OCI-LY1 (cell line): ENCODE results near the gene TMPRSS7.

Source experiments
- H2AFZ ChIP-seq: fragments of 200-600 bp; sonication (generic), shearing (Covaris generic); 2 replicates; pipeline ENCODE4 v1.6.0; 2014; ENCODE audit warnings: antibody characterized with exemption, mild to moderate bottlenecking, low read length
- H3F3A ChIP-seq: fragments of 200-600 bp; sonication (generic), shearing (Covaris generic); 2 replicates; pipeline ENCODE4 v1.6.0; 2014; ENCODE audit warnings: mild to moderate bottlenecking, antibody characterized with exemption, low read length, moderate library complexity; ENCODE audit not compliant: insufficient read depth
- H3K27ac ChIP-seq: fragments of 200-600 bp; sonication (generic); 2 replicates; pipeline ENCODE4 v1.5.1; 2014; ENCODE audit warnings: low read length, mixed run types, mild to moderate bottlenecking, low read depth; ENCODE audit not compliant: poor library complexity, severe bottlenecking
- H3K27me3 ChIP-seq: fragments of 200-600 bp; sonication (generic); 2 replicates; pipeline ENCODE4 v1.6.0; 2014; ENCODE audit warnings: antibody characterized with exemption, mild to moderate bottlenecking, low read length, moderate library complexity; ENCODE audit not compliant: insufficient read depth
- H3K36me3 ChIP-seq: fragments of 200-600 bp; sonication (generic); 2 replicates; pipeline ENCODE4 v1.6.1; 2014; ENCODE audit warnings: mild to moderate bottlenecking, antibody characterized with exemption, low read length, moderate library complexity, mixed read lengths; ENCODE audit not compliant: insufficient read depth
- H3K4me1 ChIP-seq: fragments of 200-600 bp; sonication (generic); 2 replicates; pipeline ENCODE4 v1.5.1; 2014; ENCODE audit warnings: mild to moderate bottlenecking, low read length, moderate library complexity; ENCODE audit not compliant: insufficient read depth, severe bottlenecking
- H3K4me2 ChIP-seq: fragments of 200-600 bp; sonication (generic), shearing (Covaris generic); 2 replicates; pipeline ENCODE4 v1.6.1; 2014; ENCODE audit warnings: low read length
- H3K4me3 ChIP-seq: fragments of 200-600 bp; sonication (generic); 2 replicates; pipeline ENCODE4 v1.5.1; 2014; ENCODE audit warnings: low read length, low read depth, mild to moderate bottlenecking, mixed read lengths; ENCODE audit not compliant: poor library complexity, severe bottlenecking
- H3K79me2 ChIP-seq: fragments of 200-600 bp; shearing (Covaris generic); 2 replicates; pipeline ENCODE4 v1.6.1; 2016; ENCODE audit warnings: mixed run types, low read length, mixed read lengths; ENCODE audit not compliant: insufficient read depth
- H3K9ac ChIP-seq: fragments of 200-600 bp; sonication (generic), shearing (Covaris generic); 2 replicates; pipeline ENCODE4 v1.6.1; 2014; ENCODE audit warnings: mild to moderate bottlenecking, low read length, mixed read lengths
- H3K9me2 ChIP-seq: fragments of 200-600 bp; sonication (generic), shearing (Covaris generic); 2 replicates; pipeline ENCODE4 v1.6.1; 2014; ENCODE audit warnings: low read depth, mild to moderate bottlenecking, low read length, mixed read lengths
- H3K9me3 ChIP-seq: fragments of 200-600 bp; shearing (Covaris generic); 2 replicates; pipeline ENCODE4 v1.6.1; 2014; ENCODE audit warnings: low read length, mixed read lengths
- H4K20me1 ChIP-seq: fragments of 200-600 bp; sonication (generic), shearing (Covaris generic); 2 replicates; pipeline ENCODE4 v1.6.0; 2016; ENCODE audit warnings: mild to moderate bottlenecking, low read length; ENCODE audit not compliant: insufficient read depth
- CTCF ChIP-seq: fragments of 200-600 bp; sonication (generic), shearing (Covaris generic); IDR thresholded peaks from 2 replicates; pipeline ENCODE4 v1.5.1; 2017; ENCODE audit warnings: mild to moderate bottlenecking, antibody characterized with exemption, low read length, moderate library complexity, mixed read lengths
- EZH2 ChIP-seq: fragments of 200-600 bp; sonication (generic), shearing (Covaris generic); IDR thresholded peaks from 2 replicates; pipeline ENCODE4 v1.8.0; 2017; ENCODE audit warnings: borderline replicate concordance, mixed run types, mild to moderate bottlenecking, antibody characterized with exemption, low read length, moderate library complexity, mixed read lengths

The TMPRSS7 gene

DNA sequence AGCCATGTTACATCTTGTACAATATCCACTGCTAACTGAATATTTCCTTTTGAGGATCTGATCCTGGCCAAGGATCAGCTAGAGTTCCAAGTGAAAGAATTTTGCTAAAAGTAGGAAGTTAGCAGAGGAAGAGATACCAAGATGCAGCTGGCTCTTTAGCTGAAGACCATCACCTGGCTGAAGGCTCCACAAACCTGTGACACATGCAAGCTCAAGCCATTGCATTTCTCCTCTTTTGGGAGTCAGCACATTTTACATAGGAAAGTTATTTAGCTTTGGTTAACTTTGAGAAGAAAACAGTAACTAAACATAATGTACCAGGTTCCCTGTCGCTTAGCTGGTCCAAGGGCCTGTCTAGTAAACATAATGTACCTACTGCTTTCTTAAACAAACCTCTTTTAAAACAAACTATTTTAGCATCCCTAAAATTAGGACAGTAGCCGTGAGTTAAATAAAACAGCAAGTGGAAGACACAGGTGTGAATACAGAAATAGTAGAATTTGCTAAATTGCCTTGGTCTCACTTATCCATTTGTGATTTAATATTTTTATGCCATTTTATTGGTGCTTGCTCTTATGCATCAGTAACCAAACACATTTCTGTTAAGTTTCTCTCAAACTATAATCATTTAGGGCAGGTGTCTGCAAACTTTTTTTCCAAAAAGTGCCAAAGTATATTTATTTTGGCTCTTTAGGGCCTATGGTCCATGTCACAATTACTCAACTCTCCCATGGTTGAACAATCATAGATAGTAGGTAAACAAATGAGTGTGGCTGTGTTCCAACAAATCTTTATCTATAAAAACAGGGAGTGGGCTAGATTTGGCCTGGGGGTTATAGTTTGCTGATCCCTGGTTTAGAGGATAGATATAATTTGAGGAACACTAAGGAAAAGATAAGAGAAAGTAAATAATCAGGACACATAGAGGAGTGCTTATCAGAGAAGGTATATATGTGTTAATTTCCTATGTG, 87.3 kb downstream of the TMPRSS7 start:
- Histone ChIP-seq H3K4me2 (peak overlapping the region; percentile 50), H3K9me3 (no peaks in the 10 kb centered on the region), H3K4me3 (no peak overlapping the region), H3K9me2 (no peaks in the 10 kb centered on the region), H3K27me3 (no peaks in the 10 kb centered on the region), H3K79me2 (peaks cover 4% of the 10 kb centered on the region; the same call in 1 of the 2 replicates), H2AFZ (no peak overlapping the region), H3K36me3 (peaks cover 59% of the 10 kb centered on the region), H3K27ac (peak overlapping the region; percentile 99), H3F3A (peaks cover 9% of the 10 kb centered on the region; the same call in 1 of the 2 replicates), H3K4me1 (peaks cover 98% of the 10 kb centered on the region), H4K20me1 (no peaks in the 10 kb centered on the region), H3K9ac (peak overlapping the region; percentile 38; the same call in 1 of the 2 replicates)
- no peak for TF ChIP-seq CTCF
- no peak for TF ChIP-seq EZH2

- Histone ChIP-seq H3K27ac (peak overlapping the region; percentile 99), H2AFZ (no peak overlapping the region), H3K4me1 (peaks cover 98% of the 10 kb centered on the region), H3K9me2 (no peaks in the 10 kb centered on the region), H3K27me3 (no peaks in the 10 kb centered on the region), H4K20me1 (no peaks in the 10 kb centered on the region), H3K9me3 (no peaks in the 10 kb centered on the region), H3K9ac (no peak overlapping the region), H3K36me3 (peaks cover 69% of the 10 kb centered on the region), H3F3A (peaks cover 9% of the 10 kb centered on the region; the same call in 1 of the 2 replicates), H3K4me3 (no peak overlapping the region), H3K79me2 (peaks cover 14% of the 10 kb centered on the region; the same call in 1 of the 2 replicates), H3K4me2 (peak overlapping the region; percentile 4; the same call in 1 of the 2 replicates)
- TF ChIP-seq EZH2 (no peak), CTCF (no peak)
Measured at GRCh38 chr3:112122870-112123269, 88.3 kb downstream of the TMPRSS7 start.

GRCh38 chr3:112123548-112123947, 89.0 kb downstream of the TMPRSS7 start:
- no peaks in the 10 kb centered on the region for H4K20me1 ChIP-seq
- no peak overlapping the region; the same call in 1 of the 2 replicates for H3K4me2 ChIP-seq
- H3K36me3 ChIP-seq: peaks cover 76% of the 10 kb centered on the region
- peaks cover 98% of the 10 kb centered on the region for H3K4me1 ChIP-seq
- no peak for TF ChIP-seq CTCF
- no peak for TF ChIP-seq EZH2
- peaks cover 7% of the 10 kb centered on the region; the same call in 1 of the 2 replicates for H3F3A ChIP-seq
- H3K27ac ChIP-seq: peak overlapping the region; percentile 99
- no peak overlapping the region for H2AFZ ChIP-seq
- H3K9me3 ChIP-seq: no peaks in the 10 kb centered on the region
- peaks cover 21% of the 10 kb centered on the region; the same call in 1 of the 2 replicates for H3K79me2 ChIP-seq
- H3K4me3 ChIP-seq: no peak overlapping the region
- no peaks in the 10 kb centered on the region for H3K27me3 ChIP-seq
- no peak overlapping the region for H3K9ac ChIP-seq
- no peaks in the 10 kb centered on the region for H3K9me2 ChIP-seq
